ENCODE measurements around the gene BCAM. TPM values are rescaled to one million over a fixed set of nuclear protein-coding genes. Genes with fewer than 3 reads are reported as not detected.
A peak's percentile ranks its signal among the peaks of the same experiment; 100 is the strongest.

BCAM gene
- total RNA-seq, 2 donors from 2014 or later, result not detected

- Mint-ChIP-seq H3K27ac (no peak overlapping the region), H3K36me3 (ENCODE audit: low read depth) (peaks cover 3% of the 10 kb centered on the region), H3K27me3 (peaks cover 15% of the 10 kb centered on the region), H3K4me3 (no peak overlapping the region), H3K4me1 (peaks cover 10% of the 10 kb centered on the region)
- DNase-seq, result no peak
- H3K9me3 ChIP-seq (ENCODE audit: control insufficient read depth, low read length, poor library complexity, severe bottlenecking), result no peaks in the 10 kb centered on the region
- ATAC-seq, result no peak
Measured at GRCh38 chr19:44840811-44841210, 31.9 kb downstream of the BCAM start.

DNA sequence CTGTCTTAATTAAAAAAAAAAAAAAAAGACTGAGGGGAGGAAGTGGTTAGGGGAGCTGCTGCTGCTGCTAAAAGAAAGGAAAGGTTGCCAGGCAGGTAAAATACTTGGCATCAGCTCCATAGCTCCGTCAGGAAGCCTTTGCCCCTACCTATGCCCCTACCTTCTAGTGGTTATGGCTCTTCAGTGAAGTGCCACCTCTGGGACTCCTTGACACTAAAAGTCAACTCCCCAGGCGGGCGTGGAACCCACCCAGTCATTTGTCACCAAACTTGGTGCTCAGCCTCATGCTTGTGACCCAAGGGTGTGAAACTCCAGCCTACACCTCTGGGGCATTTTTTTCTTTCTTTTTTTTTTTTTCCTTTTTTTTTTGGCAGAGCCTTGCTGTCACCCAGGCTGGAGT, 32.3 kb downstream of the BCAM start:
- H3K27ac Mint-ChIP-seq, result no peak overlapping the region
- no peak for DNase-seq
- no peaks in the 10 kb centered on the region for H3K9me3 ChIP-seq (ENCODE audit: control insufficient read depth, low read length, poor library complexity, severe bottlenecking)
- ATAC-seq, result no peak
- H3K36me3 Mint-ChIP-seq (ENCODE audit: low read depth), result peaks cover 3% of the 10 kb centered on the region
- no peak overlapping the region for H3K4me3 Mint-ChIP-seq
- H3K27me3 Mint-ChIP-seq, result peaks cover 13% of the 10 kb centered on the region
- H3K4me1 Mint-ChIP-seq, result peaks cover 10% of the 10 kb centered on the region

- ATAC-seq, result no peak
- Mint-ChIP-seq H3K27ac (peak overlapping the region; percentile 73), H3K4me1 (peaks cover 30% of the 10 kb centered on the region), H3K4me3 (peak overlapping the region; percentile 94), H3K36me3 (ENCODE audit: low read depth) (peaks cover 3% of the 10 kb centered on the region), H3K27me3 (peaks cover 10% of the 10 kb centered on the region)
- DNase-seq, result no peak
- H3K9me3 ChIP-seq (ENCODE audit: control insufficient read depth, low read length, poor library complexity, severe bottlenecking), result no peaks in the 10 kb centered on the region
Measured at GRCh38 chr19:44845286-44845611, 36.3 kb downstream of the BCAM start.

DNA sequence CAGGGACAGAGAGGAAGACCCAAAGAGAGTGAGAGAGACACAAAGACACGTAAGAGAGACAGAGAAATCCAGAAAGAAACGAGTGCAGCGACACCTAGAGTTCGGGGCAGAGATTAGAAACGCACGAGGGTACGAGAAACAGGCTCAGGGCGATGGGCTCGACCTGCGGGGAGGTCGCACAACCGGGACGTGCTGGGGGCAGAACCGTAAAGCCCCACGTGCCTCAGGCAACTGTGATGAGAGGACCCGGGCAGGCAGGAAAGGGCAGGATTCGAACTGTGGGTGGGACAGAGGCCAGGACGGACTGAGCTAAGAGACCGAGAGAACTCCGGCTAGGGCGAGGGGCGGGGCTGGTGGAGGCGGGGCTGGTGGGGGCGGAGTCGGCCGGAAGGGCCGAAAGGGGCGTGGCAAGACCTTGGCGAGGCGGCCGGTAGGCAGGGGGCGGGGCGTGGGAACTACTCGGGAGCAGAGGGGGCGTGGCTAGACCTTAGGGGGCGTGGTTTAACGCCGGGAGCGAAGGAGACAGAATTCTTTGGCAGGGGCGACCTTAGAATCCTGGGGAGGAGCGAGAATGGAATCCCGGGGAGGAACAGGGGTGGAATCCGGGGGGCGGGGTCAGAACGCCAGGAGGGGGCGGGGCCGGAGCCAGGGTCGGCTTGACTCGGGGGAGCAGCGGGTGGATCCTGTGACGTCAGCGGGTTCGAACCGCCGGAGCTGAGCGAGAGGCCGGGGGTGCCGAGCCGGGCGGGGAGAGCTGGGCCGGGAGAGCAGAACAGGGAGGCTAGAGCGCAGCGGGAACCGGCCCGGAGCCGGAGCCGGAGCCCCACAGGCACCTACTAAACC, 36.9 kb downstream of the BCAM start, which contains the start of gene NECTIN2:
Gene NECTIN2, plus strand, starts transcription at position 686 of the 843 bp plus-strand sequence. CDS start 229 bp downstream, outside the sequence.
- peaks cover 3% of the 10 kb centered on the region for H3K36me3 Mint-ChIP-seq (ENCODE audit: low read depth)
- no peaks in the 10 kb centered on the region for H3K9me3 ChIP-seq (ENCODE audit: control insufficient read depth, low read length, poor library complexity, severe bottlenecking)
- peaks cover 10% of the 10 kb centered on the region for H3K27me3 Mint-ChIP-seq
- peak within 1 kb of the TSS; percentile 94 for H3K4me3 Mint-ChIP-seq
- peaks cover 30% of the 10 kb centered on the region for H3K4me1 Mint-ChIP-seq
- H3K27ac Mint-ChIP-seq, result peak within 1 kb of the TSS; percentile 84
- peak; percentile 75 for ATAC-seq
- DNase-seq, result peak; percentile 52 to 67 (median 64)

DNA sequence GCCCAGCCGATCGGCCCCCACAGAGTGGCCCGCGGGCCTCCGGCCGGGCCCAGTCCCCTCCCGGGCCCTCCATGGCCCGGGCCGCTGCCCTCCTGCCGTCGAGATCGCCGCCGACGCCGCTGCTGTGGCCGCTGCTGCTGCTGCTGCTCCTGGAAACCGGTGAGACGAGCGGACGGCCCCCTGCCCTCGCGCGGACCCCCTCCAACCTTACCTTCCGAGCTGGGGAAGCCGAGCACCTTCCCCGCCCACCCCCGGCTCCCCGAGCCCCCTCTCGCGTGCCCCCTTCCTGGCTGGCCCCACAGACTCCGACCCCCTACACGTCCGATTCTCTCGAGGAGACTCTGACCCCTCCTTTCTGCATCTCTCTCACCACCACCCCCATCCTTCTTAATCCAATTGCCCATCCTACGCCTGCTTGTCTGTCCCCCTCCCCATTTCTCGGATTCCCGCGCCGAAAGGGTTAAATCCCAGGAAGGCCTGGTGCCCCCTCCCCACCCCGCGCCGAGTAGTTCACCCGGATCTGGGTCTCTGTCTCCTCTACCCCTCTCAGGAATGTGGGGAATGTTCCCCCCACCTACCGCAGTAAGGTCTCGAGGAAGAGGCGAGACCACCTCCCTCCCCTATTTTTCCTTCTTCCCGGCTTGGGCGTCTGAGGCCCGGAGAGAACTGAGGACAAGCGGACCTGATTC, 37.7 kb downstream of the BCAM start:
- Mint-ChIP-seq H3K27me3 (peaks cover 10% of the 10 kb centered on the region), H3K36me3 (ENCODE audit: low read depth) (peaks cover 3% of the 10 kb centered on the region), H3K27ac (peak overlapping the region; percentile 84), H3K4me3 (peak overlapping the region; percentile 94), H3K4me1 (peaks cover 32% of the 10 kb centered on the region)
- H3K9me3 ChIP-seq (ENCODE audit: control insufficient read depth, low read length, poor library complexity, severe bottlenecking), result no peaks in the 10 kb centered on the region
- ATAC-seq, result no peak
- DNase-seq, result no peak

DNA sequence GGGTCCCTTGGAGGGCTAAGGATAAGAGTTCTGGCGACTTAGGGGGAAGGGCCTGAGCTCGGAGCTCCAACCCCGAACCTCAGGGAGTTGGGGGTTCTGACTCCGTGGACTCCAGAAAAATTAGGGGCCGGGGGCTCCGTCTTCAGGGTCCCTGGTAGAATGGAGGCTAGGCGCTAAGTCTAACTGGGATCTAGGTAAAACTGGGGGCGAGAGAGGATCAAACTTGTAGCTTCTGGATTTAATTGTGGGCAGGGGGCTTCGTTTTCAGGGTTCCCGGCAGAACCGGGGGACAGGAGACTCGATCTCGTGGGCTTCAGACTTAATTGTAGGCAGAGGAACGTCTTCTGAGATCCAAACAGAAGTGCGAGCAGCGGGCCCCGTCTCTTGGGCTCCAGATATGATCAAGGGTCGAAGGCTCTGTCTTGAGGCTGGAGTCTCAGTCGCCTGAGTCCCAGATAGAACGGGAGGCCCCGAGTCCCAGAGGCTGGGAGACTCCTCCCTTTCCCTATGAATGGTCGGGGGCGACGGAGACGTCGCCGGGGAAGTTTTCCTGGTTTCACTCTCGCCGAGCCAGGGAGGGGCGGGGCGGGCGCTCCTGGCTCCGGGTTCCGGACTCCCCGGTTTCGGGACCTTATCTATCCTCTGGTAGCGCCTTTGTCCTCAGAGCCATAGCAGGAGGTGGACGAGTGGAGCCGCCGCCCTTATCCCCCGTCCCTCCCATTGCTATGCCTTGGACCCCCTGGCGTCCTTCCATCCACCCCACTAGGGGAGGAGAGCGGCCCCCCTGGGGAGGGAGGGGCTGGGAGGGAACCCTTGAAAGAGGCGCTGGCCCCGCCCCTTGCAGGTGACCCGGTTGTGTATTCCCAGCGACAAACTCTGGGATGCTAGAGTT, 38.5 kb downstream of the BCAM start:
- DNase-seq, result peak in 1 of 3 donors; percentile 13
- no peaks in the 10 kb centered on the region for H3K9me3 ChIP-seq (ENCODE audit: control insufficient read depth, low read length, poor library complexity, severe bottlenecking)
- Mint-ChIP-seq H3K36me3 (ENCODE audit: low read depth) (peaks cover 3% of the 10 kb centered on the region), H3K4me3 (peak overlapping the region; percentile 94), H3K27ac (peak overlapping the region; percentile 84), H3K27me3 (peaks cover 10% of the 10 kb centered on the region), H3K4me1 (peaks cover 37% of the 10 kb centered on the region)
- ATAC-seq, result no peak

DNA sequence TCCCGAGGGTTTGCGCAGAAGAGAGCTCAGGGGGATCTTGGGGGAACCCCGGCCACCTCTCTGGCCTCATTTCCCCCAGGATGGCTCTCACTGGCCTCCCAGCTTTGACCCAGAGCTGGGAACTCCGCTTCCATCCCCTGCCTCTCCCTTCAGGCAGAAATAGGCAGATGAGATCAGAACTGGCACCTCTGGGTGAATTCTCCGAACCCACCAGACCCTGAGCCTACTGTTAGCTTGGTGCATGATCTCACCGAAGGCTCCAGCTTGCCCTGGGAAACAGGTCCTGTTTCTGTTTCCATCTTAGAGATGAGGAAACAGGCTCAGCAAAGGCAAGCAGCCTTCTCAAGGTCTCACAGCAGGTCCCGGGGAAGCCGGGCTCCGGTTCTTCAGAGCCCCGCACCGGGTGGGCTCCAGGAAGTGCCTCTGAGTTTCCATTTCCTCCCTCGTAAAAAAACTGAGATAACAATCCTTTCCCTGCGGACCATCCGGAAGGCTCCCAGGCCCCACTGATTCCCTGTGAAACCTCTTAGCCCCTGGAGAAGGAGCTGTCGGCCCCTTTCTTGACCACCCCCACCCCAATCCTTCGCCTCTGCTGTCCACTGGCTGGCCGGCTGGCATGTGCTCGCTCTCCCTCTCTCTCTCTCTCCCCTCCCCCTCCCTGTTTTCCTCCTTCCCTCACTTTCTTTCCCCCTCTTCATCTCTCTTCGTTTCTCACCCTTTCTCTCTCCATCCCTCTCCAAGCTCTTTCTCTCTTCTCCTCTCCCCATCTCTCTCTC, 39.3 kb downstream of the BCAM start:
- peak overlapping the region; percentile 59 for H3K27ac Mint-ChIP-seq
- peaks cover 10% of the 10 kb centered on the region for H3K27me3 Mint-ChIP-seq
- H3K36me3 Mint-ChIP-seq (ENCODE audit: low read depth), result peaks cover 3% of the 10 kb centered on the region
- peaks cover 37% of the 10 kb centered on the region for H3K4me1 Mint-ChIP-seq
- H3K9me3 ChIP-seq (ENCODE audit: control insufficient read depth, low read length, poor library complexity, severe bottlenecking), result no peaks in the 10 kb centered on the region
- DNase-seq (no peak), ATAC-seq (no peak)
- H3K4me3 Mint-ChIP-seq, result peak overlapping the region; percentile 68

GRCh38 chr19:44848812-44849447, 40.0 kb downstream of the BCAM start:
- no peak for ATAC-seq
- peaks cover 39% of the 10 kb centered on the region for H3K4me1 Mint-ChIP-seq
- H3K27me3 Mint-ChIP-seq, result peaks cover 10% of the 10 kb centered on the region
- no peaks in the 10 kb centered on the region for H3K9me3 ChIP-seq (ENCODE audit: control insufficient read depth, low read length, poor library complexity, severe bottlenecking)
- no peak for DNase-seq
- peak overlapping the region; percentile 68 for H3K4me3 Mint-ChIP-seq
- H3K27ac Mint-ChIP-seq, result peak overlapping the region; percentile 59
- H3K36me3 Mint-ChIP-seq (ENCODE audit: low read depth), result peaks cover 3% of the 10 kb centered on the region

- no peak for DNase-seq
- Mint-ChIP-seq H3K36me3 (ENCODE audit: low read depth) (peaks cover under 1% of the 10 kb centered on the region), H3K27ac (peak overlapping the region; percentile 19), H3K27me3 (peaks cover 10% of the 10 kb centered on the region), H3K4me3 (no peak overlapping the region), H3K4me1 (peaks cover 30% of the 10 kb centered on the region)
- no peaks in the 10 kb centered on the region for H3K9me3 ChIP-seq (ENCODE audit: control insufficient read depth, low read length, poor library complexity, severe bottlenecking)
- no peak for ATAC-seq
Measured at GRCh38 chr19:44850641-44851109, 41.8 kb downstream of the BCAM start.

GRCh38 chr19:44851427-44851826, 42.5 kb downstream of the BCAM start:
- Mint-ChIP-seq H3K36me3 (ENCODE audit: low read depth) (no peaks in the 10 kb centered on the region), H3K27ac (peak overlapping the region; percentile 37), H3K4me1 (peaks cover 30% of the 10 kb centered on the region), H3K4me3 (no peak overlapping the region), H3K27me3 (peaks cover 10% of the 10 kb centered on the region)
- no peaks in the 10 kb centered on the region for H3K9me3 ChIP-seq (ENCODE audit: control insufficient read depth, low read length, poor library complexity, severe bottlenecking)
- ATAC-seq (no peak), DNase-seq (no peak)

- ATAC-seq, result no peak
- H3K27ac Mint-ChIP-seq, result no peak overlapping the region
- no peaks in the 10 kb centered on the region for H3K9me3 ChIP-seq (ENCODE audit: control insufficient read depth, low read length, poor library complexity, severe bottlenecking)
- peaks cover 10% of the 10 kb centered on the region for H3K4me1 Mint-ChIP-seq
- DNase-seq, result no peak
- no peak overlapping the region for H3K4me3 Mint-ChIP-seq
- peaks cover 5% of the 10 kb centered on the region for H3K27me3 Mint-ChIP-seq
- H3K36me3 Mint-ChIP-seq (ENCODE audit: low read depth), result no peaks in the 10 kb centered on the region
Measured at GRCh38 chr19:44855606-44856005, 46.7 kb downstream of the BCAM start.

Data from T-helper 17 cell (primary cell).